ENCODE results near the gene GGN.

The GGN gene

DNA sequence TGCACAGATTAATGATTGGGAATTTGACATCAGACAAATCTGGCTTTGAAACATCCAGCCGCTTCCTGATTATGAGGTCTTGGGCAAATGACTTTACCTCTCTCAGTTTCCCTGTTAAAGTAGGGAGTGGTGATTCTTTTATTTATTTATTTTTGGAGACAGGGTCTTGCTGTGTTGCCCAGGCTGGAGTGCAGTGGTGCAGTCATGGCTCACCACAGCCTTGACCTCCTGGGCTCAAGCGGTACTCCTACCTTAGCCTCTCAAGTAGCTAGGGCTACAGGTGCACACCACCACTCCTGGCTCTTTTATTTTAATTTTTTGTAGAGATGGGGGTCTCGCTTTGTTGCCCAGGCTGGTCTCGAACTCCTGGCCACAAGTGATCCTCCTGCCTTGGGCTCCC is 10.8 kb downstream of the GGN start:
- DNase-seq (ENCODE audit: low spot score) = no peak
- in situ Hi-C loops (cut with MboI; ENCODE audit: low sequenced_read_pairs, unreplicated experiment) = no loop called here
- TF ChIP-seq, protein P1, sequence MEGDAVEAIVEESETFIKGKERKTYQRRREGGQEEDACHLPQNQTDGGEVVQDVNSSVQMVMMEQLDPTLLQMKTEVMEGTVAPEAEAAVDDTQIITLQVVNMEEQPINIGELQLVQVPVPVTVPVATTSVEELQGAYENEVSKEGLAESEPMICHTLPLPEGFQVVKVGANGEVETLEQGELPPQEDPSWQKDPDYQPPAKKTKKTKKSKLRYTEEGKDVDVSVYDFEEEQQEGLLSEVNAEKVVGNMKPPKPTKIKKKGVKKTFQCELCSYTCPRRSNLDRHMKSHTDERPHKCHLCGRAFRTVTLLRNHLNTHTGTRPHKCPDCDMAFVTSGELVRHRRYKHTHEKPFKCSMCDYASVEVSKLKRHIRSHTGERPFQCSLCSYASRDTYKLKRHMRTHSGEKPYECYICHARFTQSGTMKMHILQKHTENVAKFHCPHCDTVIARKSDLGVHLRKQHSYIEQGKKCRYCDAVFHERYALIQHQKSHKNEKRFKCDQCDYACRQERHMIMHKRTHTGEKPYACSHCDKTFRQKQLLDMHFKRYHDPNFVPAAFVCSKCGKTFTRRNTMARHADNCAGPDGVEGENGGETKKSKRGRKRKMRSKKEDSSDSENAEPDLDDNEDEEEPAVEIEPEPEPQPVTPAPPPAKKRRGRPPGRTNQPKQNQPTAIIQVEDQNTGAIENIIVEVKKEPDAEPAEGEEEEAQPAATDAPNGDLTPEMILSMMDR (IDR thresholded peaks at IDR 0.05; ENCODE audit: borderline replicate concordance, control extremely low read depth, extremely low read depth, insufficient read depth, missing control alignments) = no peak

DNA sequence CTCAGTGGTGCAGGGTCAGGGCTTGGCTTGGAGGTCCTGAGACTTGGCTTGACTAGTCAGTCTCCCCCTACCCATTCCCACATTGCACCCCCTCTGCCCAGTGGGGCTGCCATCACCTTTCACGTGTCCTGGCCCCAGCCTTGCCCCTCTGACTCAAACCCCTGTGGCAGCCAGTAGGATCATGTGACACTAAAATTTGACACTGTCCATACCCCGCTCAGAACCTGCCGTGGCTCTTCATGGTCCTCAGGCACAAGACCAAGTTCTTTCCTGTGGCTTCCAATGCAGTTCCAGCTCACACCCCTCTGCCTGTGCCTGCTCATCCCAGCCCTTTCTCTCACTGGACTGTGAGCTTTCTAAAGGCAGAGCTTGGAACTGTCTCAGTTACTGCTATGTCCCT is 11.3 kb downstream of the GGN start:
- in situ Hi-C loops (cut with MboI; ENCODE audit: low sequenced_read_pairs, unreplicated experiment) = no loop called here
- TF ChIP-seq, protein P1 (IDR thresholded peaks at IDR 0.05; ENCODE audit: borderline replicate concordance, control extremely low read depth, extremely low read depth, insufficient read depth, missing control alignments) = no peak
- no peak for DNase-seq (ENCODE audit: low spot score)

DNA sequence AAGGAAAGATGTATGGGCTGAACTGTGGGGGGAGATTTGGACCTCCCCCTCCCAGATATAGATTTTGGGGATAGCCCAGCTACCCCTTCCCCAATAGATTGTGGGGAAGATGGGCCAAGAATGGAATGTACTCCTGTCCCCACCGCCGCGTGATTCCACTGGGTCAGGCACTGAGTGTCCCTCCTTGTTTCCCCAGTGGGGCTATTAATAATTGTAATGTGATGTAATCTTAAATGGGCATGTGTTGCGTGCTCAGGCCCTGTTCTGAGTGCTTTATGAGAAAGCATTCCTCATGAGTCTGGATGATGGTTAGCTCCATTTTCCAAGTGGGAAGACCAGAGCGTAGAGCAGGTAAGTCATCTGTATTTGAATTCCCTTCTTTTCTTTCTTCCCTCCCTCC is 12.1 kb downstream of the GGN start:
- TF ChIP-seq, protein P1 (IDR thresholded peaks at IDR 0.05; ENCODE audit: borderline replicate concordance, control extremely low read depth, extremely low read depth, insufficient read depth, missing control alignments) = no peak
- DNase-seq (ENCODE audit: low spot score) = no peak
- in situ Hi-C loops (cut with MboI; ENCODE audit: low sequenced_read_pairs, unreplicated experiment) = no loop called here

- DNase-seq (ENCODE audit: low spot score) = no peak
Measured at GRCh38 chr19:38375098-38375493, 12.7 kb downstream of the GGN start.

DNA sequence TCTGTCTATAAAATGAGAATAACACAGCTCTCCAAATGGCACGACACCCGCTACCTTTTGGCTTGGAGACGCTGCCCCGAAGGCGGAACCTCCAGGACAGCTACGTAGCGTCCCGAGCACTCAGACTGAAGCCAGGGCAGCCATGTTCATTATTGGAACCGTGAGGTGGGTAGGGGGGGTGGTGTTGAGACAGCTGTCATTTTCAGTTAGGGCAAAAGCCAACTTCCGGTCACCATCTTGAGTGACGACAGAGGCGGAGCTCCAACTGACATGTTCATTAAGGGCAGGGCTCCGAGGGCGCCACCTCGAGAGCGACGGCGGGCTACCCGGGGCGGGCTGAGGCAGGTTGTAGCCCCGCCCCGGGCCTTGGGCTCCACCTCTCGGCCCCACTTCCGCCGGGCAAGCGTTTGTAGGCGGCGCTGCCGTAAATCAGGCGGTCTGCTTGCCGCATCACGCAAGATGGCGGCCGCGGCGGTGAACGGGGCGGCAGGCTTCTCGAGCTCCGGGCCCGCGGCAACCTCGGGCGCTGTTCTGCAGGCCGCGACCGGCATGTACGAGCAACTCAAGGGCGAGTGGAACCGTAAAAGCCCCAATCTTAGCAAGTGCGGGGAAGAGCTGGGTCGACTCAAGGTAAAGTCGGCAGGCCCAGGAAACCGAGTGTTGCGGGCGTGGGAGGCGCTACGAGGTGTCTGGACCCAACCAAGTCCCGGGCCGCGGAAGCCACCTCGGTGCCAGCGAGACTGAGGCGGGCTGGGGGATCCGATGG is 13.3 kb downstream of the GGN start, which contains the start of gene PSMD8:
PSMD8 (plus strand) TSS at position 240 of the 766 bp plus-strand sequence; CDS start at position 271, 31 bp downstream.
- in situ Hi-C loops (cut with MboI; ENCODE audit: low sequenced_read_pairs, unreplicated experiment) = no loop called here
- TF ChIP-seq, protein P1 (IDR thresholded peaks at IDR 0.05; ENCODE audit: borderline replicate concordance, control extremely low read depth, extremely low read depth, insufficient read depth, missing control alignments) = peak; percentile 9
- DNase-seq (ENCODE audit: low spot score) = peak; percentile 99

More at GRCh38 chr19:38375098-38375493, 12.7 kb downstream of the GGN start:
- in situ Hi-C loops (cut with MboI; ENCODE audit: low sequenced_read_pairs, unreplicated experiment) = no loop called here
- TF ChIP-seq, protein P1 (IDR thresholded peaks at IDR 0.05; ENCODE audit: borderline replicate concordance, control extremely low read depth, extremely low read depth, insufficient read depth, missing control alignments) = no peak

- DNase-seq (ENCODE audit: low spot score) = no peak
- TF ChIP-seq, protein P1 (IDR thresholded peaks at IDR 0.05; ENCODE audit: borderline replicate concordance, control extremely low read depth, extremely low read depth, insufficient read depth, missing control alignments) = no peak
- in situ Hi-C loops (cut with MboI; ENCODE audit: low sequenced_read_pairs, unreplicated experiment) = no loop called here
Measured at GRCh38 chr19:38373907-38374331, 13.9 kb downstream of the GGN start.
